ENCODE measurements around the gene CD300LB.

- TF ChIP-seq HDGF (IDR thresholded peaks at IDR 0.05; ENCODE audit: borderline replicate concordance) = no peak
- TF ChIP-seq TARDBP (IDR thresholded peaks at IDR 0.05) = peak; percentile 69; the same call in 1 of the 2 replicates
- TF ChIP-seq SP1 (IDR thresholded peaks at IDR 0.05) = no peak
- no peak for TF ChIP-seq FOXA1 (IDR thresholded peaks at IDR 0.05)
- peak; percentile 28; the same call in 1 of the 2 replicates for TF ChIP-seq FOXM1 (IDR thresholded peaks at IDR 0.05; ENCODE audit: borderline replicate concordance)
- TF ChIP-seq LEF1 (IDR thresholded peaks at IDR 0.05; ENCODE audit: borderline replicate concordance) = no peak
- TF ChIP-seq BHLHE40 (IDR thresholded peaks at IDR 0.05; ENCODE audit: borderline replicate concordance) = no peak
- TF ChIP-seq FOXK2 (IDR thresholded peaks at IDR 0.05) = no peak
- peak; percentile 39; the same call in 1 of the 2 replicates for TF ChIP-seq L3MBTL2 (conservative IDR thresholded peaks at IDR 0.05)
- TF ChIP-seq SUZ12 (IDR thresholded peaks at IDR 0.05) = no peak
- TF ChIP-seq ELF4 (IDR thresholded peaks at IDR 0.05) = no peak
- TF ChIP-seq CTBP1 (IDR thresholded peaks at IDR 0.05; ENCODE audit: borderline replicate concordance) = peak; percentile 4; the same call in 1 of the 2 replicates
- TF ChIP-seq NFRKB (IDR thresholded peaks at IDR 0.05) = 0 out of 2 replicates have a peak, but pooled peaks have one; percentile 12
Observed at GRCh38 chr17:74514632-74515334, 16.5 kb downstream of the CD300LB start.

Data from HEK293T (cell line).